HG03378 (cell line): ENCODE measurements around the gene OPA3.

Experiments
- ATAC-seq: cut with Tn5 transposase; IDR thresholded peaks from one replicate; pipeline ENCODE4 v1.9.1; 2021; ENCODE audit warnings: mild to moderate bottlenecking, moderate library complexity; ENCODE audit not compliant: unreplicated experiment

Gene OPA3

GRCh38 chr19:45598267-45599001 is 13.8 kb upstream of the OPA3 start:
- ATAC-seq = no peak

GRCh38 chr19:45597425-45598111 is 13.0 kb upstream of the OPA3 start:
- ATAC-seq = no peak

GRCh38 chr19:45595814-45596213 is 11.2 kb upstream of the OPA3 start:
- no peak for ATAC-seq

- no peak for ATAC-seq
Observed at GRCh38 chr19:45593520-45593919, 8.9 kb upstream of the OPA3 start.

- ATAC-seq = no peak
Observed at GRCh38 chr19:45592366-45592765, 7.8 kb upstream of the OPA3 start.

- no peak for ATAC-seq
Observed at GRCh38 chr19:45591638-45592005, 7.0 kb upstream of the OPA3 start.

GRCh38 chr19:45591004-45591637 is 6.5 kb upstream of the OPA3 start:
- no peak for ATAC-seq

- no peak for ATAC-seq
Observed at GRCh38 chr19:45590300-45591003, 5.8 kb upstream of the OPA3 start.

- no peak for ATAC-seq
Observed at GRCh38 chr19:45589768-45590167, 5.2 kb upstream of the OPA3 start.

- no peak for ATAC-seq
Observed at GRCh38 chr19:45587873-45588272, 3.3 kb upstream of the OPA3 start.

GRCh38 chr19:45585158-45585577 is 566 bp upstream of the OPA3 start:
- ATAC-seq = no peak

- no peak for ATAC-seq
Observed at GRCh38 chr19:45581576-45581975, 3.0 kb downstream of the OPA3 start.

GRCh38 chr19:45578861-45579260 is 5.7 kb downstream of the OPA3 start:
- no peak for ATAC-seq

- ATAC-seq = no peak
Observed at GRCh38 chr19:45577111-45577905, 7.3 kb downstream of the OPA3 start.

- ATAC-seq = no peak
Observed at GRCh38 chr19:45576682-45577081, 7.9 kb downstream of the OPA3 start.

GRCh38 chr19:45575216-45575615 is 9.4 kb downstream of the OPA3 start:
- ATAC-seq = no peak

GRCh38 chr19:45574526-45574925 is 10.1 kb downstream of the OPA3 start:
- no peak for ATAC-seq

GRCh38 chr19:45571457-45572220 is 13.0 kb downstream of the OPA3 start:
- no peak for ATAC-seq

GRCh38 chr19:45569619-45570421 is 14.8 kb downstream of the OPA3 start:
- no peak for ATAC-seq
